ENCODE measurements around the gene DNAH1.

DNA sequence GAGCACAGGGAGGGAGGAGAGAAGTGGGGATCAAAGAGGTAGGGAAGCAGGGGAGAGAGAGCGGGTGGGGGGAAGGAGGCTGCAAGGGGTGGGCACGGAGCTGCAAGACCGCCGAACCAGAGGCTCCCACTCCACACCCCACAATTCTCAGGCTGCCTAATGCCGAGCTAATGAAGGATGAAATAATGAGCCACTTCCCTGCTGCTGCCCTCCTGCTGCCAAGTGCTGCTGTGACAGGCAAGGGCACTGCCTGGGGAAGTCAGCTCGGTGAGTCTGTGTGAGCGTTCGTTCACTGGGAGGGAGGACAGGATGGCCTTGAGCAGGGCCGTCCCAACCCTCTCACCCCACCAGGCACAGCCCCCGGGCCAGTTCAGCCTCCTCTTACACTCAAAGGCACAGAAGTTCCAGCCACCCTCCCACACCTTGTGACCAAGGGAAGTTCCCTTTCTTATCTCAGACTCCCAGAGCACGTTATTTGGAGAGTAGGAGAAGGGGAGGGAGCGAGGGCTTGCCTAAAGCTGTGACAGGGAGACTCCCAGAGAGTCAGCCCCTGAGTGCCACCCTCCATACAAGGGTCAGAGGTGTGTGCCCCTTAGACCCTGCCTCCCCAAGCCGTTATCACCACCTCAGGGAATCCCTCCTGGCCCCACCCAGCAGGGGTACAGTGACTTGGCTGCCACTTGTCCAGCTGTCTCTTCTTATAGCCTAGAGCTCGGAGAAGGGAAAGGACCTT lies 16.1 kb upstream of the DNAH1 start:
- TF ChIP-seq, protein P1, sequence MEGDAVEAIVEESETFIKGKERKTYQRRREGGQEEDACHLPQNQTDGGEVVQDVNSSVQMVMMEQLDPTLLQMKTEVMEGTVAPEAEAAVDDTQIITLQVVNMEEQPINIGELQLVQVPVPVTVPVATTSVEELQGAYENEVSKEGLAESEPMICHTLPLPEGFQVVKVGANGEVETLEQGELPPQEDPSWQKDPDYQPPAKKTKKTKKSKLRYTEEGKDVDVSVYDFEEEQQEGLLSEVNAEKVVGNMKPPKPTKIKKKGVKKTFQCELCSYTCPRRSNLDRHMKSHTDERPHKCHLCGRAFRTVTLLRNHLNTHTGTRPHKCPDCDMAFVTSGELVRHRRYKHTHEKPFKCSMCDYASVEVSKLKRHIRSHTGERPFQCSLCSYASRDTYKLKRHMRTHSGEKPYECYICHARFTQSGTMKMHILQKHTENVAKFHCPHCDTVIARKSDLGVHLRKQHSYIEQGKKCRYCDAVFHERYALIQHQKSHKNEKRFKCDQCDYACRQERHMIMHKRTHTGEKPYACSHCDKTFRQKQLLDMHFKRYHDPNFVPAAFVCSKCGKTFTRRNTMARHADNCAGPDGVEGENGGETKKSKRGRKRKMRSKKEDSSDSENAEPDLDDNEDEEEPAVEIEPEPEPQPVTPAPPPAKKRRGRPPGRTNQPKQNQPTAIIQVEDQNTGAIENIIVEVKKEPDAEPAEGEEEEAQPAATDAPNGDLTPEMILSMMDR (optimal IDR thresholded peaks at IDR 0.05 in 1 of 3, IDR thresholded peaks at IDR 0.05 in 1 of 3, conservative IDR thresholded peaks at IDR 0.05 in 1 of 3; ENCODE audit: extremely low read depth in 1 of 3, insufficient read depth in 2 of 3, low read length in 3 of 3), result peak in 1 of 3 experiments; percentile 37
- no peak for TF ChIP-seq EZH2 (IDR thresholded peaks at IDR 0.05; ENCODE audit: low read length)

Data from keratinocyte (primary cell).